Measurements from ENCODE around the gene STARD3.
A peak's percentile ranks its signal among the peaks of the same experiment; 100 is the strongest.
"Not testable (repeated sequence)": the region's sequence is repeated elsewhere in the genome, so short reads cannot be mapped to it uniquely, and the experiment has no call there.

STARD3 gene

DNA sequence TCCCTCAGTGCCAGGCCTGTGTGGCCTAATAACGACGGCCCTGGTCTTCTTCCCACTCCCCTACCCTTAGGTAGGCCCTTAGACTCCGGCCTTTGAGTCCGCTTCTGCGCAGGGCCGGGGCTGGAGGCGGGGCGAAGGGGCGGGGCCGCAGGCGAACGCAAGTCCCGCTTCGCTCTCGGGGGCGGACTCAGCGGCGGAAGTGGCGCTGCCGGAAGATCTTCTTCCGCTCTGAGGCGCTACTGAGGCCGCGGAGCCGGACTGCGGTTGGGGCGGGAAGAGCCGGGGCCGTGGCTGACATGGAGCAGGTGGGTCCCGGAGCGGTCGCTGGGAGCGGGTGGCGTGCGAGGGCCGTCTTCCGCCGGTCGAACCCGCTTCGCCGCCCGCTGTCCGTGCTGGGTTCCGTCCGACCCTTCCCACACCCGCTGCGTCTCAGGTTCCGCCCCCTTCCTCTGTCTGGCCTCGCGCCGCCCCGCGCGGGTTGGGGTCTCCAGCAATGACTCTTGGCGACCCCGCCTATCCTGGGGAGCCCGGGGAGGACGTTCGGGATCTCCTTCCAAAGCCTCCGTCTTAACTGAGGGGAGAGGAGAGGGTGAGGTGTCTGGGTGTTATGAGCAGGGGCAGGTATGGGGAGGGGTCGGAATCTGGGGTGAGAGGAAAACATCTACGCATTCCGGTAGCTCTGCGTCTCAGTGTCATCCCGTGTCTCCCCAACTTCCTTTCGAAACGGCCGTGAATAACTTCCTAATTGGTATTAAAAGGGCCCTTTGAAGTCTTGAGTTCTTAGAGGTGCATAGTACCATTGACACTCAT lies at the start of gene STARD3:
TSS of gene STARD3 (plus strand) at position 218 of the 810 bp plus-strand sequence. CDS start 16,388 bp downstream, outside the sequence.
- DNase-seq, result peak; percentile 91

DNA sequence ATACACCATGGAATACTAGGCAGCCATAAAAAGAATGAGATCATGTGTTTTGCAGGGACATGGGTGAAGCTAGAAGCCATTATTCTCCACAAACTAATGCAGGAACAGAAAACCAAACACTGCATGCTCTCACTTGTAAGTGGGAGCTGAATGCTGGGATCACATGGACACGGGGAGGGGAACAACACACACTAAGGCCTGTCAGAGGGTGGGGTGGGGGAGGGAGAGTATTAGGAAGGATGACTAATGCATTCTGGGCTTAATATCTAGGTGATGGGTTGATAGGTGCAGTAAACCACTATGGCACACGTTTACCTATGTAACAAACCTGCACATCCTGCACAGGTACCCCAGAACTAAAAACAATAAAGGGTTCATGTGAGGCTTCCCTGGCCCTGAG lies 46.8 kb upstream of the STARD3 start:
- DNase-seq, result not testable (repeated sequence)

DNA sequence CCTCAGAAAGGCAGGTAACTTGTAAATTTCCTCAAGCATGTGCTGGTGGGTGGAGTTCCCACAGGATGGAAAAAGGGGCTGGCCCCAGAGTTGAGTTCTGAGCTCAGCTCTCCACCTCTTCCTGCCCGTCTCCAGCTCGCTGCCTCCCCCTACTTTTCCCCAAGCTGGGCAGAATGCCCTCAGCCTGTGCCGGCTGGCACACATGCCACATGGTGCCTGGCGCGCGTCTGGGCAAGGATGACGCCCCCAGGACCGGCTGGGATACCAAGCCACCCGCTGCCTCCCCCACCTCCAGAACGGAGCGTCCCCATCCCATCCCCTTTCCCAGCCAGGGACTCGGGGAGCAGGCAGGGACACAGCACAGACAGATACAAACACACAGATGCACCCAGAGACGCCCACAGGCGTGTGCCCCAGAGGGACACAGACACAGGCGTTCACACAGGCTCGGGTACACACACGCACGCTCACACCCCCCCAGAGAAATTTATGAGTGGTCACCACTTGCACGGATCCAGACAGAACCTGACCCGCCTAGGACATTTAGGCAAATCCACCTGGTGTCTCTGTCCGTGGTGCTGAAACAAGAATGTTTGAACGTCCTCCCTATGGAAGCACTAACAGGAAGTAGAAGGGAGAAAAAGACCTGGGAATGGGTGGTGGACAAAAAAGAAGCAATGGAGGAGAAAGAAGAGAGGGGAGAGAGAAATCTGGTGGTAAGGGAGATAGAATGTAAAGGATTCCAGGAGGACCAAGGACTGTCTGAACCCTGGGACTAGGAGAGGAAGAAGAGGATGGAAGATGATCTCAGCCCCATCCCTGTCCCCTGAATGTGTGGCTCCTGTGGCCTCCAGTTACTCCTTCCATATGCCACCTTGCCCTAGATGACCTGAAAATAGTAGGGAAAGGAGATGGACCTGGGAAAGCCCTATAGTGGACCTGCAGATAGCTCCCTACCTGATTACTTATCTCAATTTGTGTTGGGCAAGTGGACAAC lies 44.7 kb upstream of the STARD3 start:
- no peak for DNase-seq

DNA sequence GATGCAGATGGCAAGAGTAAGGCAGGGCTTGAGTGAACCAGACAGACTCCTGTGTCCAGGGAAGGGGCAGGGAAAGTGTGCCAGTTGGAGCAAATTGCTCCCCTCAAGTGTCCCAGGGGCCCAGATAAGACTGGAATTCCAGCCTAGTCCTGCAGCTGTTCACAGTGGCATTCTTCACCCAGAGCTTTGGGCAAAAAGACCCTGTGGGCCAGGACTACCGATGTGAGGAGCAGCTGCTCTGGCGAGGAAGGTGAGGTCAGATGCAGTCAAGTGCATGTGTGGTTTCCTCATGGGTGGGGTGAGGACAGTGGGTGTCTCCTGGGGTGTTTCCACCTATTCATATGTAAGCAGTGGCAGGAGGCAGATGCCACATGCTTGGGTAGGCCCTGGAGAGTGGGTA lies 43.6 kb upstream of the STARD3 start:
- no peak for DNase-seq

DNA sequence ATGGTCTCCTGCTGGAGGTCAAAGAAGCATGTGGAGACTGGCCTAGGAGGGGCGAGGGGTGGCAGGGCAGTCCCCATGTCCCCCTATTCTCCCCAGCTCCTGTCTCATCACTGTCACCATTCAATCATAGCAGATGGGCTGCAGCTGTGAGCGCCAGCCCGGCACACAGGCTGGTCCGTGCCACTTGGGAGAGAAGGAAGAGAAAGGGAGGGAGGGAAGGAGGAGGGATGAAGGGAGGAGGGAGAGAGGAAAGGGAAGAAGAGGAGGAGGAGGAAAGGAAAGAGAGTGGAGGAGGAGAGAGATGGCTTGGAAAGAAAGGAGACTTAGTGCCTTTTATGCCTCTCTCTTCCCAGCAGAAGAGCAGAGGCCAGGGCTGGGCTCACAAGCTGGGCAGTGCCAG lies 41.6 kb upstream of the STARD3 start:
- no peak for DNase-seq

DNA sequence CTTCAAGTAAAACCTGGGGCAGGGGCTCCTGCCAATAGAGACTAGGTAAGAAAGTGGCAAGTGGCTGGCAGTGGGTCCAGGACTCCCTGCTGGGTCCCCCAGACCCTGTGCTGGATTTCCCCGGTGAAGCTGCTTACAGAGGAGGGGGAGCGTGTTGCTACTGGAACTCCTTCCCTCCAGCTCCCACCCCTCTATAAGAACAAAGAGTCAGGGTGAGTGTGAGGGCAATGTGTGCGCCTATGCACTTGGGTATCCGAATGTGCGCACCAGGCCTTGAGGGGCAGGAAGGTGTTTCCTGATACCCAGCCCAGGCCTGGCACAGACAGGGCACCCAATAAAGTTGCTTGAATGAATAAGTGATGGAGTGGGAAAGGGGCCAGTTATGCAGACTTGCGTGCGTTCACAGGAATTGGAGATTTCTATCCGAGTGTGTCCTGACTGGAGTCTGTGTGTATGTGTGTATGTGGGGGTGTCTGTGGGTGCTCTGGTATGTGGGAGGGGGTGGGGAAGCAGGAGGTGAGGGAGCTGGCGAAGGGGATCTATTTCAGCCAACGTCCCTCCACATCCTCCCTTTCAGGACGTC lies 40.9 kb upstream of the STARD3 start:
- DNase-seq, result no peak

DNA sequence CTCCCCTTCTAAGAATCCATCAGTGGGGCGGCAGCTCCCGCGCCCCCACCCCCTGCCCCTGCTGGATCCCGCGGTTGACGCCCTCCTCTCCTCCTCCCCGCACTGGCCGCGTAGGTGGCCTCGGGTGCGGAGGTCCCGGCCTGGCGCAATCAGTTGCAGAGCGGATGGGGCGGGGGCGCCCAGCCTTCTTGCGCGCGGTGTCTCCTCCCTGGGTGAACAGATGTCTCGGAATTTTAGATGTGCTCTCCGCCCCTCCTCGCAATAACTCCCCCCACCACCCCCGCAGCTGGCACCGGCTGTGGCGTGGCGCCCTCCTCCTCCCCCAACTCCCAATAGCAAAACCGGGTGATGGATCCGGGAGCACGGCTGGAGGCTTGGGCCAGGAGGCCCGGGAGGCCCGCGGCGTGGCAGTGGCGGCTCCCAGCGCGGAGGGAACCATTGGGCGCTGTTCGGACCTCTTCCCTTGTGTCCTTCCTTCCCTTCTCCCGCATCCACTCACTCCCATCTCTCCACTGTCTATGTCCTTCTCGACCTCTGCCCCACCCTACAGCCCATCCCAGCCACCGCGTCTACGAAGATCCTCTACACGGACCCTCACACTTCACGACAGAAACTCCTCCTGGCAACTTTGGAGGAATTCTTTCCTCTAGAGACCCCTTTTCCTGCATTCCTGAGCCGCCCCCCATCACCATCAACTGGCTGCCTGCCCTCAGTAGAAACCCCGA lies 40.2 kb upstream of the STARD3 start:
- DNase-seq, result no peak

DNA sequence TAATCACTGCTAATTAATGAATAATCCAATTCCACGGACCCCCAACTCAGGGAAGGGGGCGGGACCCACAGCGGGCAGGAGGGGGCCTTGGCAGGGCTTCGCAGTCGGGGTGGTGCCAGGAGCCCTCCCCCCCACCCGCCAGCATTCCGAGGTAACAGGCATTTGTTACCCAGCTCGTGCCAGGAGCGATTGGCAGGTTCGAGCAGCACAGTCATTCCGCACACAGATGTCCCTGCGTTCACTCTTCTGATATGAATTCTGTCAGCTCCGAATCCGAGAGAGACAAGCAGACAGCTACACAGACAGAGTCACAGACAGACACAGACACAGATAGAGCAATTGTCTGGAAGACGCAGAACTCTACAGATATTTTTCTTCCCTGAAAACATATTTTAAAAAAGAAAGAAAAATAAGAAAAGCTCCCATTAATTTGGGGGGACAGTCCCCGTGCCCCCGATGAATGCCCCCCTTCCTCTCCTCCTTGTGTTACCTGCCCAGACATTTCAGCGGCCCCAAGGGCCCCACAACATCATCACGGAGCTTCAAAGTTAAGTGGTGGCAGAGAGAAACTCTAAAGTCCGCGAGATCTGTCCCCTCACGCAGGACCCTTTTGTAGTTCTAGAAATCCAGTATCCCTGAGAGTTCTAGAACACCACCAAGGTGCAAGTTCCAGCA lies 39.4 kb upstream of the STARD3 start:
- DNase-seq, result no peak

DNA sequence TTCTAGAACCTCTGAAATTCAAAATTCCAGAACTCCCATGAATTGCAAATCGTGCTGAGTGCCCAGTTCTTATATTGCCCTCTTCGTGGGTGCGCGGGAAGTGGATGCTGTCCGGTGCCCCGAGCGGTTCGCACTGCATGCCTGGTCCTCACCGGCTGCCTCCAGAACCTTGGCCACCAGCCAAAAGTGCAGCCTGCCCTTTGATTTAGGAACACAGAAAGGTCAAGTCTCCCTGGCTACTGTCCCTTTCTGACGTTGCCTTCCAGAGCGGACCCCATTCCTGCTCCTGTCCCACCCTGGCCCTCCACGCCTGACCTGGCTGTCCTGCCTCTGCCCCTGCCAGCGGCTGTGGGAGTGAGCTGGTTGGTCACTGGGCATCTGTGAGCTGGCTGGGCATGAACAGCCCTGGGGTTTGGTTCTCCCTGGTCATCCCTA lies 38.9 kb upstream of the STARD3 start:
- DNase-seq, result no peak

DNA sequence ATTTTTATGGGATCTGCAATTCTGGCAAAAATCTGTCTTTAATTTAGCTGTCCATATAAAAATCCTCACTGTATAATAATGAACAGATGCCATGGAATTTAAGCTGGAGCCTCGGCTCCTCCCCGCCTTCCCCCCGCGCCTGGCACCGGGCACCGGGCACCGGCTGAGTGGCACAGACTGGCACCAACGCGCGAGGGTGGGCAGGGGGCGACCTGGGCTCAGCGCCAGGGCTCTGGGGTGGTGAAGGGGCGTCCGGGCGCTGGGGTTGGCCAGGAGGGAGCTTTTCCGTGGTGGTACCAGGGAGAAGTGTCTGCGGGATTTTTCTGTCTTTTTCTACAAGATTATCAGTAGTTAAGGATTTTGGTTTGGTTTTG lies 38.3 kb upstream of the STARD3 start:
- DNase-seq, result no peak

DNA sequence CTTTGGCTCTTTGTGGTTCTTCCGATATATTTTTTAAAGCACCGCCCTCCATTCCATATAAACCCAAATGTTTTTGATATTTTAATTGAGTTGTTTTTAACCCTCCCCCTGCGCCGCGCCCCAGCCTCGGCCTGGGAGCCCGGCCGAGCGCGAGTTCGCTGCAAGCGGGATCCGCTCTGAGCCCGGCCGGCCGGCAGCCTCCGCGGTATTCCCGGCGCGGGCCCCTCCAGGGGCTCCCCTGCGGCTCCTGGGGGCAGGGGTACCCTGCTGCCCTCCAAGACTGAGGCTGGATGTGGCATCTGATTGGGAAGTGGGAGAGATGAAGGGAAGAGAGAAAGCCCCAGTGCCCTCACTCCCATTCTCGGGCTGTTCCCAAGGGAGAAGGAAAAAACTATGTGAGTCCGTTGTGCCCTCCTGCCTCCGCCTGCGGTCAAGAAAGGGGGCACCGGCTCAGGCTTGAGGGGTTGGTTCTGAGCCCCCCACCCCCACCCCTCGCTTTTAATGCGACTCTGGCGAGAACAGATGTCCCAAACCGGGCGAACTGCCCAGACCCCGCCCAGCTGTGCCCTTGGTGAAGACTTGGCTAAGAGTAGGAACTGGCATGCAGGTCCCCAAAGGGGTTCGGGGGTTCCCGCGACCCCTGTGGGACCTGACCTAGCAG lies 37.8 kb upstream of the STARD3 start:
- DNase-seq, result peak; percentile 15

DNA sequence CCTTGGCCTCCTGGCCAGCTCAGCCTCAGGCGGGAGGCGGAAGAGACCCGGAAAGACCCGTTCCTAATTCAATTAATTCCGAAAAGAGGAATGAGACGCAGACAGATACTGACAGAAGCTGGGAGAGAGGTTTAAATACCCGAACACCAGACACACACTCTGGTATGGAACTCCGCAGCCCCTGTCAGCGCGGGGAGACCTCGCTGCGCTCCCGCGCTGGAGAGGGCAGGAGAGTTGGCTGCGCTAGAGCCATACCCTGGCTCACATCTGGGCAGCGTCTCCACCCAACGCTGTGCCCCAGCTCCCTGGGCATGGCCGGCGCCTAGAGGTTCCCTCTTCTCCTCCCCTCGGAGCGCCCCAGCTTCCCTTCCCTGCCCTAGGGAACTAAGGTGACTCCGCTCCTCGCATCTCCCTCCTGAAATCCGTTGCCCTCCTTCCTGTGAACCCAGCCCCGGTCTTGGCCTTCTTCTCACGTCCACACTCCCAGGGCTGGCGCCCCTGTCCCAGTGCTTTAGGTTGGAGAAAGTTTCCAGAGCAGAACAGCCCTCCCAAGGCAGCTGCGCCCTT lies 37.2 kb upstream of the STARD3 start:
- DNase-seq, result no peak

DNA sequence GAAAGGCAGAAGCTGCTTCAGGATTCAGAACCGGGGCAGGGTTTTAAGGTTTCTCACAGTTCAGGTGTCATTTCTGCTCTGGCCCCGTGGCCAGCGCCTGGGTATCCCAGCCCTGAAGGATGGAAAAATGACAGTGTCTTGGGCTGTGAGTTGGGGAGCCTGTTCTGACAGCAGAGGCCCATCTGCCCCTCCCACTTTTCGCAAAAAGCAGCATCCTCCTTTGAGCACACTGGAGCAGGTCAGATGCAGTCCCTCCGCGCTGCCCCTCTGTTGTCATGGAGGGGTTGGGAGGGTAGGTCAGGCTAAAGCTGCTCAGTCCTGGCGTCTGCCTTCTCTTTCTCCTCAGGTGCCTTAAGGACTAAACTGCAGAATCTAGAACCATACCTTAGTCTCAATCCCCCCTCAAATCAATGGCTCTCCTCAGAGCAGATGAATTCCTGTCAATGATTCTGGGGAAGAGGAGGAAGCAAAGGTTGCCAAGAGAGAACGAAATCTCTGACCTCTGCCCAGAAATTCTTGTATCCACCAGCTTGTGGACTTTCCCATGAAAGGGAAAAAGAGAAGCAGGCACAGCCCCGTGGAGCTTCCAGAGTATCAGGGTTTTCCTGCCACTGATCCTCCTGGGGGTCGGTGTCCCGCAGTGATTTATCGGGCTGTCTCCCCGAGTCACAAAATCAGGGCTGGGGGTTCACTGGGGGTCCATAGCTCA lies 36.5 kb upstream of the STARD3 start:
- DNase-seq, result no peak

DNA sequence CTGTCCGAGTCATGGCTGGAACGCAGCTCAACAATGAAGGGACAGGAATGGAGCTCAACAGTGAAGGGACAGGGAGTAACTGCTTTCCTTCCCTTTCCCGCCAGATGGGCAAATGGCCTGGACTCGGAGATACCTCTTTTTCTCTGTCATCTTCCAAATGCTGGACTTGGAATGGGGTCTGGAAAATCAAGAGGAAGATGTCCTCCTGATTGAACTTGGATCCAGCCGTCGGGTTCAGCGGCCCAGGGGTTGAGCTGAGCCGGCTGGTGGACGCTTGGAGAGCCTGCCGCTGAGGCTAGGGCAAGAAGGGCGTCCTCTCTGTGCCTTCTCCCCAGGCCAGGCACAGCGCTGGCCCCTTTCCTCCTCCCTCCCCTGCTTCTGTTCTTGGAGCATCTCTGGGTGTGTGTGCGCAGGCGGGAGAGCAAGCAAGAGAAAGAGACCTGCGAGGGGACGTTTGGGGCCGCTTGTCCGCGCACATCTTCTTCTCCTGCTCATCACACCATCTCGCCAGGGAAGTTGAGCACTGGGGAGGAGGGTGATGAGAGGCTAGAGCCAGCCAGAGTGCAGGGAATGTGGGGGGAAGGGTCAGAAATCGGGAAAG lies 35.8 kb upstream of the STARD3 start:
- no peak for DNase-seq

DNA sequence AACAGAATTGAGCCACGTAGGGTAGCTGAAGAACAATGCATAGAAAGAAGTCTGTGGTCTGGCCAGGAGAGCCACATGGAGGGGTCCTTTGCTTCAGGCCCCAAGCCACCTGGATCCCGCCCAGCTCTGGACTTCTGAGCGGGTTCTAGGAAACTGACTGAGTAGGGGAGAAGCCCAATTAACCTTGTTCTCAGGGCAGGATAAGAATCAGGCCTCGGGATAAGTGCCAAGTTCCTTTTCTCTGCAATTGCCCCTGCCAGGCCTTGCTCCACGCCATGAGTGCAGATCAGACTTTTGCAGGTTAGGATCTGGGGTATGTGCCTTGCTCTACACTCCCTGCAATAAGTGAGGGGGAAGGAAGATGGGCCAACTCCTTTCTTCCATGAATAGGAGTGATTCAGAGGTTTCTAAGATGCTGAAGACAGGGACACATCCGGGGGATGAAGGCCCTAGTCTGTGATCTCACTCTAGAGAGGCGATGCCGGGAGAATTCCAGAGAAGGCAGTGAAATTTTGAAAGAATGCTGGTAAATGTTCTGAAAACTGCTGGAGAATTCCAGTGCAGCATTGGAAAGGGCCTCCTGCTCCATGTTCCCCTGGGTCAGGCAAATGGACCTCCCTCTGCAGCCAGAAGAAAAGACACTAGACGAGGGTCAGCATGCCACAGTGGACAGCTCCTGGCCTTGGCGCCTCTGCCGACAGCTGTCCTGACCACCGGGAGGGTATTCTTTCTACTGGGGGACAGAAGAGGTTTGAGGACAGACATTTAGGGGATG lies 35.0 kb upstream of the STARD3 start:
- DNase-seq, result no peak

DNA sequence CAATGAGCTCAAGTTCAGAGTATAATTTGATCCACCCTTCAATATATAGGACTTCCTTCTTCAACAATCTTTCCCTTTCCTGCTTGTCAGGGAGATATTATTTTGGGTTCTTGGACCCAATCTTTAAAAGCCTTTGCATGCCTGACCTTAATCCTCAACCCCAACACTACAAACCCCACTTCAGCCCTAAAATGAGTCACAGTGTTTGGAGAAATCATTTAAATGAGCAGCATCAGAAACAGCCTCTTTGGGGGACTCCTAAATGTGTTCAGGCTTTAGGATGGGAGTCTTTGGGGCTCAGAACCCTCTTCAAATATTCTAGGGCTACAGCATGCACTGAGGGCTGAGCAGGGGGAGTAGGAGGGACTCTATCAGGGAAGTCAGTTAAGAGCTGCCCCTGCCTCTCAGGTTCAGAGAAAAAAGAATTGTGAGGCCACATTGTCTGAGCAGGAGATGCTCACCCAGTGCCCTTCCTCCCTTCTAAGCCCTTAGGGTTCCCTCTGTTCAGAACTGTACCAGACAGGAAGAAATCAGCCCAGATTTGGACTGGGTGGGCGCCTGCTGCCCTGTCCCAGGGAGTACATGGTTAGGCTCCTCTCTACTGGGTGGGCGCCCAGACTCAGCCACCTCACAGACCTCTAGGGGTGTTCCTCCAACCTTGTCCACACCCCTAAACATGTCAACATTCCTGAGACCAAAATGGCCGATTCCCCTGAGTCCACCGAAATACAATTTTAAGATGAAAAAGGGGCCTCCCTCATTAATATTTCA lies 34.2 kb upstream of the STARD3 start:
- no peak for DNase-seq

DNA sequence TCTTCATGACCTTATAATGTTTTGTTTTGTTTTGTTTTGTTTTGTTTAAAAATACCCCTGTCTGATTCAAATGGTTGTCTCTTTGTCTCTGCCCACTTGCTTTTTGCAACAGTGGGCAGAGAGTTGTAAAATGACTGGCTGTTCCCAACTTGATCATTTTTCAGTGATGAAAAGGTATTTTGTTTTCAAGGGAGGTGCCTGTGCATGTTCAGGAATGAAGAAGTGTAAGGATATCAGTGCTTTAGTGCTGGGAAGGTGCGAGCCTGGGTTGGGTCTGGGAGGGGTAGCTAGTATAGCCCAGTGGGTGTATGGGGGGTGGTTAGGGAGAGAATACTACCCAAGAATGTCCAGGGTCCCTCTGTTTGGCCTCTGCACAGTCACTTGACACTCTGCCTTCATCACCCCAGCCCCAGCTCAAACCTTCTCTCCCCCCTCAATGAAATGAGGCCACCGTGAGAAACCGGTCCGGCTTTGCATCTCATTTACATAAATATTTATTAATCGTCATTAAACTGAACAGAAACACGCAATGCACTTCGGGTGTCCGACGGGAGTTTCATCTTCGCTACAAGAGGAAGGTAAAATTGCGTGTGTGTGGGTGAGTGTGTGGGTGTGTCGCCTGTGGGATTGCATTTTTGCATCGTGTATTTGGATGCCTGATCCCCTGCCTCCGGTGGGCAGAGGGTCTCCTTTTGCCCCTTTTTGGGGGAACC lies 33.5 kb upstream of the STARD3 start:
- DNase-seq, result no peak
